ENCODE results near the gene BPNT1.

DNA sequence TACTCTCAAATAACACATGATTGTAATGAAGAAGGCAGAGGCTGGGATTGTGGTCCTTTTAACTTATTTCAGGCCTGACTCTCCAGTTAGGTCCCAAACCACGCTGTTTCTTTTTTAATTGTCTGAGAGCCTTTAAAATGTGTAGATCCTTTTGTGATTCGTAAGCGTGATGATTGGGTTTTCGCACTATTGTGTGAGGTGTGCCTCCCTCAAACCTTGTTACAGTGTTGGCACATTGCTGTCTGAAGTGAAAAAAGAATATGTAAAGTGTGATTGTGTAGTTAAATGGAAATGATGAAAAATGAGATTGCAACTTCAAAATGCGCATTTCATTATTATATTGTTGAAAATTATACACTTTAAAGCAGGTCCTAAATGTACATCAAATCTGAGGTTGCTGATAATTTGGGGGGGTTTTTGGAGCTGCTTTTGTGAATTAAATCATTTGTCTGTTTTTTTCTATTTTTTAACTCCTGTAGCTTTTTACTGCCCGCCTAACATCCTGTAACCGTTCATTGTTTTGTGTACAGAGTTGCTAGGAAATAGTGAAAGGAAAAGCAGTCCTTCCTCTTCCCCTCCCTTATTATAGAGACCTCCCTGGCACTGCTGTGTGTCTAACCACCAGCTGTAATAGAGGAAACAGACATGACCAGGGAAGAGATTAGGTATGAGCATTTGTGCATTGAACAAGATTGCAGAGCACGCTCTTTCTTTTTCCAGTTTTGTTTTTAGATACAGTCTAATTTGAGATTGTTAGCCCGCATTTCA lies 47.6 kb upstream of the BPNT1 start:
- TF ChIP-seq, protein P1, sequence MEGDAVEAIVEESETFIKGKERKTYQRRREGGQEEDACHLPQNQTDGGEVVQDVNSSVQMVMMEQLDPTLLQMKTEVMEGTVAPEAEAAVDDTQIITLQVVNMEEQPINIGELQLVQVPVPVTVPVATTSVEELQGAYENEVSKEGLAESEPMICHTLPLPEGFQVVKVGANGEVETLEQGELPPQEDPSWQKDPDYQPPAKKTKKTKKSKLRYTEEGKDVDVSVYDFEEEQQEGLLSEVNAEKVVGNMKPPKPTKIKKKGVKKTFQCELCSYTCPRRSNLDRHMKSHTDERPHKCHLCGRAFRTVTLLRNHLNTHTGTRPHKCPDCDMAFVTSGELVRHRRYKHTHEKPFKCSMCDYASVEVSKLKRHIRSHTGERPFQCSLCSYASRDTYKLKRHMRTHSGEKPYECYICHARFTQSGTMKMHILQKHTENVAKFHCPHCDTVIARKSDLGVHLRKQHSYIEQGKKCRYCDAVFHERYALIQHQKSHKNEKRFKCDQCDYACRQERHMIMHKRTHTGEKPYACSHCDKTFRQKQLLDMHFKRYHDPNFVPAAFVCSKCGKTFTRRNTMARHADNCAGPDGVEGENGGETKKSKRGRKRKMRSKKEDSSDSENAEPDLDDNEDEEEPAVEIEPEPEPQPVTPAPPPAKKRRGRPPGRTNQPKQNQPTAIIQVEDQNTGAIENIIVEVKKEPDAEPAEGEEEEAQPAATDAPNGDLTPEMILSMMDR (IDR thresholded peaks at IDR 0.05), result no peak
- TF ChIP-seq ZFX (IDR thresholded peaks at IDR 0.05; ENCODE audit: borderline replicate concordance), result no peak

All from 22Rv1 (cell line).